ENCODE results near the gene HEBP1. TPM values are rescaled to one million over a fixed set of nuclear protein-coding genes. Genes with fewer than 3 reads are reported as not detected.

HEBP1 gene
- total RNA-seq, 1 donor from 2014 or later = 24.2 TPM

GRCh38 chr12:12951504-12951903, 48.6 kb downstream of the HEBP1 start:
- no peak for DNase-seq

- no peak for DNase-seq
These were observed 52.2 kb downstream of the HEBP1 start for GRCh38 chr12:12947902-12948301.

DNA sequence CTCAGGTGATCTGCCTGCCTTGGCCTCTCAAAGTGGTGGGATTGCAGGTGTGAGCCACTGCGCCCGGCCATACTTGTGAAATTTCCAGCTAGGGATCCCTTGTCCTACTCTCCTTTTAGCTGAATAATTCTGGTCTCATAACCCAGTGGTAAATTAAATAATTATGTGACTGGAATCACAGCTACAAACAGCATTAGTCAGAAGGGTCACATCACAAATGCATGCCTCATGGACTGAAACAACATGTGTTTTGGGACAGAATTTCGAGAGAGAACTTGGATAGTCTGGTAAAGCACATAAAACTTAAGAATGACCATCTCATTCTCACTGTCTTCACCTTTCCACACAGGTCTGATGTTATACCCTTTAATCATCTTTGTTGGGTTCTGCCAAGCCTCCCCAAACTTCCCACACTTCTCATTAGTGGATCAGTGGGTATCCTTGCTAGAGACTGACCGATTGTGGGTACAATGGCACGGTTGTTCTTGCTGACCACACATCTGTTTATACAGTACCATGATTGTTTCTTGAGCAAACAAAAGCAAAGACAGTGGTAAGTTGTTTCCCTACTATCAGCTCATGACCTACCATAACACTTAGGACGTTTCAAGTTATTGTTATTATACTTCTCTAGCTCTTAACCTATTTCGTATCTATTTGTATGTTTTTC, 53.2 kb downstream of the HEBP1 start:
- DNase-seq = no peak

- no peak for DNase-seq
These were observed 54.5 kb downstream of the HEBP1 start for GRCh38 chr12:12945591-12945990.

GRCh38 chr12:12943586-12944260, 56.3 kb downstream of the HEBP1 start:
- peak; percentile 64 for DNase-seq

GRCh38 chr12:12941450-12942350, 58.4 kb downstream of the HEBP1 start:
- DNase-seq = no peak

DNA sequence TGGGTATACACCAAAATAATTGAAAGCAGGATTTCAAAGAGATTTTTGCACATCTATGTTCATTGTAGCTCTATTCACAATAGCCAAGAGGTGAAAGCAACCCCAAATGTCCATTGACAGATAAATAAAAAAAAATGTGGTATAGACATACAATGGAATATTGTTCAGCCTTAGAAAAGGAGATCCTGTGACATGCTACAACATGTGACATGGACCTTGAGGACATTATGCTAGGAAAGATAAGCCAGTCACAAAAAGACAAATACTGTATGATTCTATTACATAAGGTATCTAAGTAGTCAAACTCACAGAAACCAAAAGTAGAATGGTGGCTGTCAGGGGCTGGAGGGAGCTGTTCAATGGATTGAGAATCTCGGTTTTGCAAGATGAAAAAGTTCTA, 60.2 kb downstream of the HEBP1 start:
- no peak for DNase-seq

GRCh38 chr12:12938541-12938940, 61.5 kb downstream of the HEBP1 start:
- no peak for DNase-seq

DNA sequence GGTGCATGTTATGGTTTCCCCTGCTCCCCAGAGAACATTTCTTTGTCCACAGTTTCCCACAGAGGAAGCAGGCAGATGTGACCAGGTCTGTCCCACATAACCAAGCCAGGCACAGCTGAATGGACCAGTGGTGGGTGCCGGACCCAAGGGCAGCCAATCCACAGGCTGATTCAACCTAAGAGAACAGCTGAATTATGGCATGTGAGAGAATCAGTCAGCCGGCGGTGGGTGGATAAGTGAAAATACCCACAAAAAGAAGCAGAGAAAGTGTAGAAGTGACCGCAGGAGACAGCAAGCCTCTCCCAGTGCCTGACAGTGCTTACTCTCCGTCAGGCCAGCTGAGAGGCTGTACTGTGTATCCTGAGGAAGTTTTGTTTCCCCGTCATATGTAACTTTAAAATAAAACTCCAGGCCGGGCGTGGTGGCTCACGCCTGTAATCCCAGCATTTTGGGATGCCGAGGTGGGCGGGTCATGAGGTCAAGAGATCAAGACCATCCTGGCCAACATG, 63.0 kb downstream of the HEBP1 start:
- DNase-seq = no peak

- DNase-seq = no peak
These were observed 65.5 kb downstream of the HEBP1 start for GRCh38 chr12:12934556-12934955.

DNA sequence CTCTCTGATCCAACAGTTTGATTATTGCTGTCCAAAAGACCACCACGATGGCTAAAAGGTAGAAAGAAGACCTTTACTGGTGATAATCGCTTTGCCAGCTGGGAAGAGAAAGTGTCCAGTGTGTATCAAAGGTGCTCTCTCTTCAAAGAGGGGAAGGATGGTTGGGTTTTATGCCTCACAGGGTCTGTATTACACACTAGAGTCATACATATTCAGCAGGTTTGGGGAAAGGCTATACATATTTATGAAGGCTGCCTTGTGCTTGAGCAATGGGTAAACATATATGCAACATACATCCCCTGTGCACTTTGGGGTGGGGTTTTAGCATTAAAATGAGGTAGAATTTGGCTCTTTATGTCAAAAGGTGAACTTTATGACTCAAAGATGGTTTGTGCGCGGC, 66.3 kb downstream of the HEBP1 start:
- no peak for DNase-seq

DNA sequence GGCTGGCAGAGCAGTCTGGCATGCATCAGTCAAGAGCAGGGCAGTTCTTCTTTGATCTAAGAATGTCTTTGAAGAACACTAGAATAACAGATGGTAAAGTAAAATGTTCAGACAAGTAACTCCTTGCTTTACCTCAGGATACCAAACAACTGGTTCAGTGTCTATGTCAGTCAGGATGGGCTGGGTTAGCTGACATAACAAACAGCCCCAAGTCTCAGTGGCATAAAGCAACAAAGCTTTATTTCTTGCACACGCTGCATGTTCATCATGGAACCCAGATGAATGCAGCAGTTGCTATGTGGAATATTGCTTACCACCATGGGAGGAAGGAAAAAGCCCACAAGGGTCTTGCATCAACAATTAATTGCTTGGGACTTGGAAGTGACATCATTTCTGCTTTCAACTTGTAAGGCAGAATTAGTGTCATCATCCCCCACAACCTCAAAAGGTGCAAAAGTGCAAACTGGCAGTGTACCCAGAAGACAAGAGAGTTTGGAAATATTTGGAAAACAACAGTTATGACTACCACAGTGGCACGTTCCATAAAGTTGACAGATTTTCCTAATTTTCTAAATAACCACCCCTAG, 69.3 kb downstream of the HEBP1 start:
- no peak for DNase-seq

DNA sequence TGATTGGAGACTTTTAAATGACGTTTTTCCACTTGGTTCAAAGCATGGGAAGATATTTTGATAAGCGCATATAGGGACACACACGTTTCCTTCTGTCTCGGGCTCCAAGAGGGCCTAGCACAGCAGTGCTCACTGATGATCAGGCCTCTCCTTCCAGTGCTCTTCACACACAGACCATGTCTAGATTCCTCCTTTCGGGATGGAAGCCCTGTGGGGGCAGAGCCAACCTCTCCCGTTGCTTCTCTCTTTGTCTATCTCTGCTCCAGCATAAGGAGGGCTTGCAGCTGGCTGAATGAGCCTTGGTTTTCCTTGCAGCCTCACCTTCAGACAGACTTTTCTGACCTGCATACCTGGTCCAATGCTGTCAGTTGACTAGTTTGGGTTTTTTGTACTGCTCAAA, 70.4 kb downstream of the HEBP1 start:
- no peak for DNase-seq

DNA sequence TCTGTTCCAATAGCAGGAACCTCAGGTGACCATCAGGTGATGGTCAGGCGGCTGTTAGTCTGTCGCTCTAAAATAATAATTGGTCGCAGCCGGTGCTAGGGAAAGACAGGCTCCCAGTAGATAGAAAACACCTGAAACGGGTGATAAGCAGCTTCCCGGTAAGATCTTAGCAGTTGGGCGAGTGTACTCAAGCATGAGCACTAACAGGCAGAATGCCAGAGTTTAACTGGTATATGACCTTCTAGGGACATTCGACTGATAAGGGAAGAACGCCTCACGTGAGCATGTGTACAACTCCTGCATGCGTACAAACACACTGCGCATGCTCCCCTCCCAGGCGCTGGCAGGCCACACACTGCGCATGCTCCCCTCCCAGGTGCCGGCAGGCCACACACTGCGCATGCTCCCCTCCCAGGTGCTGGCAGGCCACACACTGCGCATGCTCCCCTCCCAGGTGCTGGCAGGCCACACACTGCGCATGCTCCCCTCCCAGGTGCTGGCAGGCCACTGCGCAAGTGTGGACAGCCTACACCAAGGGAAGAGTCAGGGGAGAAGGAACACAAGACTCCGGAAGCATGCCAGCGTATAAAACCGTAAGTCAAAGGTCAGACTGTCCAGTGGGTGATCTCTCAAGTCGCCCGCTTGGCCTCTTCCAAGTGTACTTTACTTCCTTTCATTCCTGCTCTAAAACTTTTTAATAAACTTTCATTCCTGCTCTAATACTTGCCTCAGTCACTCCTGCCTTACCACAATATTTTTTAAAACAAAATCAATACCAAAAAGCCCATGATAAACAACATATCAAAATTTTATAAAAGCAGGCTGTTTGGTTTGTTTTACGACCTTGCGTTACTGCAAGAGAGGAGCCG, 72.6 kb downstream of the HEBP1 start:
- no peak for DNase-seq

DNA sequence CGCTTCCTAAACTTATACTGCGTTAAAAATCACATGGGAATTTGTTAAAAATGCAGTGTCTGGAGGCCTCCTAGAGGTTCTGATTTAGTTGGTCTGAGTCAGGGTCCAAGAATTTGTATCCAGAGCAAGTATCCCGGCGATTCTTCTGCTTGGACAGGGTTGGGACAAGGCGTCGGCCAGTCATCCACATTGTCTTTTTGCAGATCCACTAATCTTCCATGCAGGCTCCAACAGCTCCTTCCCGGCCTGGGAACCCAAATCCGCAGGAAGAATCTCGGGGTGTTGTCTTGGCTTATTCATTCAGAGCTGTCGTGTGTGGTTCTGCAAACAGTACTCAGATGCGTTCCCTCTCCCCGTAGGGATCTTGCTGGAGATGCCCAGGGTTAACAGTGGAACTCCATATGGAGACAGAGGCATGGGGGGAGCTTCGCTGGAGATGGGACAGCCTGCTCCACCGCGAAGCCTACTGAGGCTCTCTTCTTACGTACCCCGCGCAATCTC, 73.4 kb downstream of the HEBP1 start:
- no peak for DNase-seq

- peak; percentile 39 for DNase-seq
These were observed 74.7 kb downstream of the HEBP1 start for GRCh38 chr12:12925388-12925787.

Small RNAs within 50 kb of the gene (small RNA-seq; reads per million reads assigned to genes)
- gene RF00604 (ENCODE audit: low replicate concordance) = 1.8 reads per million, percentile 85 among the genes with 10 or more reads in this experiment

Other genes with a start within 250 kb of the HEBP1 start
- 21.2 TPM for gene APOLD1, start 214.6 kb downstream of the HEBP1 start, total RNA-seq
- 63.4 TPM for gene DDX47, start 186.9 kb downstream of the HEBP1 start, total RNA-seq
- gene GPRC5A, start 108.7 kb downstream of the HEBP1 start, total RNA-seq = 2.8 TPM
- gene GPRC5D, start 48.1 kb downstream of the HEBP1 start, total RNA-seq = 10.1 TPM
- 9.0 TPM for gene FAM234B, start 44.1 kb upstream of the HEBP1 start, total RNA-seq
- gene GSG1, start 103.4 kb upstream of the HEBP1 start, total RNA-seq = 0.89 TPM
- gene EMP1, start 196.5 kb upstream of the HEBP1 start, total RNA-seq = 125 TPM